Tibial artery (tissue), 4 donors: ENCODE data around the gene CACNA1B.
A peak's percentile ranks its signal among the peaks of the same experiment; 100 is the strongest.

ENCODE experiments used
- DNase-seq, 2 donors: peaks; one replicate each; pipeline ENCODE4 v3.0.0-alpha.2; 2019
- H3K27ac ChIP-seq, 2 donors: fragments of 200-600 bp; sonication (generic) in 1 of 2; 1 replicate in 1 of 2; 2 replicates in 1 of 2; pipeline ENCODE4 v1.5.1; 2018 to 2019; ENCODE audit warnings: mild to moderate bottlenecking in 1 of 2
- H3K27me3 ChIP-seq, 2 donors: fragments of 200-600 bp; sonication (generic) in 1 of 2; one replicate each; pipeline versions ENCODE4 v1.5.1 to v1.6.0; 2016 to 2019
- H3K36me3 ChIP-seq, 3 donors: fragments of 200-600 bp; sonication (generic) in 2 of 3; one replicate each; pipeline ENCODE4 v1.5.1; 2016 to 2019; ENCODE audit warnings: mild to moderate bottlenecking in 2 of 3
- H3K4me1 ChIP-seq, 4 donors: fragments of 200-600 bp; sonication (generic) in 2 of 4; 1 replicate in 3 of 4; 2 replicates in 1 of 4; pipeline ENCODE4 v1.5.1; 2016 to 2019
- H3K4me3 ChIP-seq, 2 donors: fragments of 200-600 bp; sonication (generic) in 1 of 2; 1 replicate in 1 of 2; 2 replicates in 1 of 2; pipeline ENCODE4 v1.5.1; 2018 to 2019; ENCODE audit warnings: mild to moderate bottlenecking in 2 of 2
- H3K9me3 ChIP-seq, 3 donors: fragments of 200-600 bp; sonication (generic) in 1 of 3; one replicate each; pipeline ENCODE4 v1.5.1; 2016 to 2019
- CTCF ChIP-seq, 2 experiments: fragments of 200-600 bp in 1 of 2; fragments of 450-650 bp in 1 of 2; IDR thresholded peaks; one replicate each; pipeline ENCODE4 v1.5.1; 2017 to 2019; ENCODE audit warnings: antibody characterized with exemption in 2 of 2, mild to moderate bottlenecking in 1 of 2, moderate library complexity in 1 of 2
- intact Hi-C: fragments of 100-400 bp; cut with DNase I; formaldehyde crosslinking; loops from one replicate; pipeline ENCODE4 v1.15.0; 2023; ENCODE audit warnings: low total_unique reads

Gene CACNA1B

GRCh38 chr9:138040446-138041430 lies 163.2 kb downstream of the CACNA1B start:
- H3K27me3 ChIP-seq, result peaks cover 0 to 18% of the 10 kb centered on the region in 2 donors
- no peaks in the 10 kb centered on the region for H3K4me1 ChIP-seq
- H3K27ac ChIP-seq, result no peak overlapping the region
- H3K36me3 ChIP-seq, result no peaks in the 10 kb centered on the region
- intact Hi-C loops, result no loop called here
- no peaks in the 10 kb centered on the region for H3K9me3 ChIP-seq
- H3K4me3 ChIP-seq, result no peak overlapping the region
- no peak for TF ChIP-seq CTCF (IDR thresholded peaks at IDR 0.05)
- peak in 1 of 2 donors; percentile 25 for DNase-seq

- H3K27me3 ChIP-seq, result peaks cover 0 to 20% of the 10 kb centered on the region in 2 donors
- H3K36me3 ChIP-seq, result no peaks in the 10 kb centered on the region
- H3K4me3 ChIP-seq, result no peak overlapping the region
- intact Hi-C loops, result no loop called here
- TF ChIP-seq CTCF (IDR thresholded peaks at IDR 0.05), result no peak
- no peak for DNase-seq
- H3K4me1 ChIP-seq, result no peaks in the 10 kb centered on the region
- no peaks in the 10 kb centered on the region for H3K9me3 ChIP-seq
- no peak overlapping the region for H3K27ac ChIP-seq
Observed at GRCh38 chr9:138042146-138042545, 164.6 kb downstream of the CACNA1B start.

GRCh38 chr9:138042640-138043039 lies 165.1 kb downstream of the CACNA1B start:
- TF ChIP-seq CTCF (IDR thresholded peaks at IDR 0.05), result no peak
- DNase-seq, result peak in 1 of 2 donors; percentile 12
- Histone ChIP-seq H3K4me1 (no peaks in the 10 kb centered on the region), H3K4me3 (no peak overlapping the region), H3K27me3 (peaks cover 0 to 20% of the 10 kb centered on the region in 2 donors), H3K9me3 (no peaks in the 10 kb centered on the region), H3K27ac (no peak overlapping the region), H3K36me3 (no peaks in the 10 kb centered on the region)
- intact Hi-C loops, result no loop called here

GRCh38 chr9:138043061-138043410 lies 165.5 kb downstream of the CACNA1B start:
- H3K36me3 ChIP-seq, result no peaks in the 10 kb centered on the region
- intact Hi-C loops, result no loop called here
- peak in 1 of 2 donors; percentile 33 for DNase-seq
- H3K27ac ChIP-seq, result no peak overlapping the region
- no peak for TF ChIP-seq CTCF (IDR thresholded peaks at IDR 0.05)
- H3K9me3 ChIP-seq, result no peaks in the 10 kb centered on the region
- H3K4me3 ChIP-seq, result no peak overlapping the region
- H3K4me1 ChIP-seq, result no peaks in the 10 kb centered on the region
- peaks cover 0 to 20% of the 10 kb centered on the region in 2 donors for H3K27me3 ChIP-seq

GRCh38 chr9:138043411-138044345 lies 166.1 kb downstream of the CACNA1B start:
- H3K27me3 ChIP-seq, result peaks cover 0 to 20% of the 10 kb centered on the region in 2 donors
- no peaks in the 10 kb centered on the region for H3K4me1 ChIP-seq
- no peak overlapping the region for H3K27ac ChIP-seq
- peak in 1 of 2 donors; percentile 49 for DNase-seq
- TF ChIP-seq CTCF (IDR thresholded peaks at IDR 0.05), result no peak
- intact Hi-C loops, result no loop called here
- no peaks in the 10 kb centered on the region for H3K9me3 ChIP-seq
- no peaks in the 10 kb centered on the region for H3K36me3 ChIP-seq
- H3K4me3 ChIP-seq, result no peak overlapping the region
